Measurements from ENCODE around the gene SASH1.

Gene SASH1

DNA sequence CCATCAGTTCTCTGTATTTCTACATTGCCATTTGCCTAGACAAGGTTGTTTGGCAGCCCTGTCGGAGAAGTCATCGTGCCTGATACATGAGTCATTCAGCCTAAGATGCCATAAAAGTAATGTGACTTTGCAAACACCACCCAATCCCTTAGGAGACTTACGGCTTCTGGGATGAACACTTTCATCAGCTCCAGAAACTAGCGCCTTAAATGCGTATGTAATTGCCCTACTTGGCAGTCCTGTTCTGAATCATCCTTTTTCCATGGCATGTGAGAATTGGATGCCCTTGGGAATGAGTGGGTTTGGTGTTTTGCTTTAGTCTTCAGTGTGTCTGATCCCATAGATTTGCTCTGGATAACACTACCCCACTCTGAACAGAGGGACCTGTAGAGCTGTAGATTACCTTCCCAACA is 158.5 kb downstream of the SASH1 start:
- TF ChIP-seq, protein P1, sequence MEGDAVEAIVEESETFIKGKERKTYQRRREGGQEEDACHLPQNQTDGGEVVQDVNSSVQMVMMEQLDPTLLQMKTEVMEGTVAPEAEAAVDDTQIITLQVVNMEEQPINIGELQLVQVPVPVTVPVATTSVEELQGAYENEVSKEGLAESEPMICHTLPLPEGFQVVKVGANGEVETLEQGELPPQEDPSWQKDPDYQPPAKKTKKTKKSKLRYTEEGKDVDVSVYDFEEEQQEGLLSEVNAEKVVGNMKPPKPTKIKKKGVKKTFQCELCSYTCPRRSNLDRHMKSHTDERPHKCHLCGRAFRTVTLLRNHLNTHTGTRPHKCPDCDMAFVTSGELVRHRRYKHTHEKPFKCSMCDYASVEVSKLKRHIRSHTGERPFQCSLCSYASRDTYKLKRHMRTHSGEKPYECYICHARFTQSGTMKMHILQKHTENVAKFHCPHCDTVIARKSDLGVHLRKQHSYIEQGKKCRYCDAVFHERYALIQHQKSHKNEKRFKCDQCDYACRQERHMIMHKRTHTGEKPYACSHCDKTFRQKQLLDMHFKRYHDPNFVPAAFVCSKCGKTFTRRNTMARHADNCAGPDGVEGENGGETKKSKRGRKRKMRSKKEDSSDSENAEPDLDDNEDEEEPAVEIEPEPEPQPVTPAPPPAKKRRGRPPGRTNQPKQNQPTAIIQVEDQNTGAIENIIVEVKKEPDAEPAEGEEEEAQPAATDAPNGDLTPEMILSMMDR (IDR thresholded peaks at IDR 0.05; ENCODE audit: low read depth, low read length, missing control alignments) = no peak
- DNase-seq (ENCODE audit: low read depth) = no peak
- H3K4me3 ChIP-seq (ENCODE audit: low read depth, low read length) = no peak overlapping the region

DNA sequence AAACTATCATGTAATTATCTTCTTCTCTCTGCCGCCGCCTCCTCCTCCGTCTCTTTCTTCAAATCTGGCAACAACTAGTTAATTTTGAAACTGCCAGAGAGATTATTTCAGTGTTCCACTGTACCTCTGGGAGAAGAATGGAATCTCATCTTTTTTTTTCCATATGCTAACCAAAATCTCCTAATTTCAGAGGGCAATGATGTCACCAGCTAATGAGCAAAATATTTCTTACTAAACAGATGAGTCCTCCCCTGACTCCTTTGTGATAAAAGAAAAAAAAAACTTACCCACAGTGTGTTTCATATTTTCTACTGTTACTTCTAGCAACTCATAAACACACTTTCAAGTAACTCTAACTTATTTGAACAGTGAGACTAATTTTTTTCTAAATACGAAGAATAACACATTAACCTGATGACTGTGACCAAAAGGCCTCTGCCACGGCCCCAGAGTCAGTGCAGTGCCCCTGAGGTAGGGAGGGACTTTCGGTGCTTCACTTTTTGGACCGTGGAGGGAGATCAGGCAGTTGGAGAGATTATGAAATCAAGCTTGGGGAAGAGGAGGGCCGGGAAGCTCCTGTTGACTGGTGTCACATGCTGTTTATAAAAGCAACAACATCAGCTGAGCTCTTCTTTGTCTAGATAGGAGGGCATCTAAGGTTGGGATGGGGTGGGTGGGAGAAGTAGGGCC is 159.6 kb downstream of the SASH1 start:
- H3K4me3 ChIP-seq (ENCODE audit: low read depth, low read length) = no peak overlapping the region
- TF ChIP-seq, protein P1 (IDR thresholded peaks at IDR 0.05; ENCODE audit: low read depth, low read length, missing control alignments) = no peak
- DNase-seq (ENCODE audit: low read depth) = no peak

DNA sequence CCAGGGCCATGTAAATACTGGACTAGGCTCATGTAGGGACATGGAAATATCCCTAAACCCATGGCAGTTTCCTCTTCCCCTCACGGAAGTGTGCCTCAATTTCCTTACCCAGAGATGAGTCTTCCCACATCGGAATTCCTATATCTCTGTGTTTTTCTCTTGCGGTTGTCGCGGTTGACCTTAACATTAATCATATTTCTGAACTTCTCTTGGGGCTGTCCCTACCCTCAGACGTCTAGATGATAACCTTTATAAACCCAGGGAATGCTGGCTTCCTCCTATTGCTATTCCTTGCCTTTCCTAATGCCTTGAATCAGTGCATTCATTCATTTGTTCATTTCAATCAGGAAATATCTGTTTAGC is 160.1 kb downstream of the SASH1 start:
- H3K4me3 ChIP-seq (ENCODE audit: low read depth, low read length) = no peak overlapping the region
- no peak for DNase-seq (ENCODE audit: low read depth)
- TF ChIP-seq, protein P1 (IDR thresholded peaks at IDR 0.05; ENCODE audit: low read depth, low read length, missing control alignments) = no peak

DNA sequence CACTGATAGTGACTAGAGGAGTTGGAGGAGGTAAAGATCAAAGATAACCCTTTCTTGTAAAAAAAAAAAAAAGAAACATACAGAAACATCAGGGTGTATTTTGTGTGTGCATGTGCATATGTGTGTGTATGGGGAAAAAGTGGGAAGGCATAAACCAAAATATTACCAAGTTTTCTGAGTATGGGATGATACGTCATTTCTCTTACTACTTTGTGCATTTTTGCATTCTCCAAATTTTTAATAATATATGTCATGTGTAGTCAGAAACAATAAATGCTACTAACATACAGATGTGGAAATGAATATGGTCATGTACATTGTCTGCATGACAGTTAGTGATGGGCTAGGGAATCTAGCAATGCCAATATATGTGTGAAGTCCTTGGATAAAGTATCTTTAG is 161.1 kb downstream of the SASH1 start:
- H3K4me3 ChIP-seq (ENCODE audit: low read depth, low read length) = no peak overlapping the region
- TF ChIP-seq, protein P1 (IDR thresholded peaks at IDR 0.05; ENCODE audit: low read depth, low read length, missing control alignments) = no peak
- DNase-seq (ENCODE audit: low read depth) = no peak

DNA sequence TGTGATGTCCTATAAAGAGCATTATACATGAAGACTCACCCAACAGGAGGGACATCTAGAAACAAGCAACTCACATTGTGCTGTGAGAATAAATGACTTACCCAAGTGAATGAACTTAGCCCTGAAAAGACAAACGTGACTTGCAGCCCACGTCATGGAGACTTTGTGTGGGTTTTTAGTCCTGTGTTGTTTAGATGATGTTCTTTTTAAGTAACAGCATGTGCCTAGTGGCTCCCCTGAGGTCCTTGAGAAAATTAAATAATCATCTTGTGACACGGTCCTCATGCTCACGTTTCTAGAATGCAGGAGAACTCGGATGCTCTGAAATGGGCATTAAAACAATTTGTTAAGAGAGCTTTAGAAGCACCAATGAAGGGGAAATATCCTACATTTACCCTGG is 165.1 kb downstream of the SASH1 start:
- TF ChIP-seq, protein P1 (IDR thresholded peaks at IDR 0.05; ENCODE audit: low read depth, low read length, missing control alignments) = no peak
- no peak overlapping the region for H3K4me3 ChIP-seq (ENCODE audit: low read depth, low read length)
- no peak for DNase-seq (ENCODE audit: low read depth)

DNA sequence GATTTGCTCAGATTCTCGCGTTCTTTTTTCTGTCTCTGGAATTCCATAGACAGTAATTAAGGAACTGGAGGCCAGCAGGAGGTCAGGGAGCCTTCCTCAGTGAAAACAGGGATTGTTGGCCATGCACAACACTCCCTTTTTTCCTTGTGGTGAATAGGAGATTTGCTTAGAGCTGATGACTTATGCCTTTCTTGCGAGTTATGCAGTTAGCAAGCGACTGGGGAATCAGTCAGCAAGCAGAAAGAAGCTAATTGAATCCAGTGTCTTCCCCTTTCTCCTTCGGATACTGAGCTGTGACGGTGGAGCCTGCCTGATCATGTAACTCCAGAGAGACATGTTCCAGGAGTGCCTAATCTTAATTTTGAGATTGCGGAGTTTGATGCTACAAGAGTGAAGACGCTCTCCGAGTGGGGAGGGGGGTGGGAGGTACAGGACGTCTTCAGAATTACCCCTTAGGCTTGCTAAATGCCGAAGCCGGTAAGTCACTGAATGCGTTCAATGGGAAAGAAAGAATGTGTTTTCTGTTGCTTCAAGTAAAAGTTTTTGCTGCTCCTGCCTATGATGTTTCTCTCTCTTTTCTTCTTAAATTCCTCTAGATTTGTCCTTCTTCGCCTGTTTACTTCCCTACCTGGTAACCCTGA is 165.9 kb downstream of the SASH1 start:
- no peak for DNase-seq (ENCODE audit: low read depth)
- TF ChIP-seq, protein P1 (IDR thresholded peaks at IDR 0.05; ENCODE audit: low read depth, low read length, missing control alignments) = no peak
- no peak overlapping the region for H3K4me3 ChIP-seq (ENCODE audit: low read depth, low read length)
